Omental fat pad (tissue), 4 donors: Measurements from ENCODE around the gene ALKBH3. TPM values are rescaled to one million over a fixed set of nuclear protein-coding genes. Genes with fewer than 3 reads are reported as not detected.

Experiments
- ATAC-seq: fragments of 150-250 bp; one replicate; pipeline ENCODE4 v1.9.1; 2016; ENCODE audit warnings: mild to moderate bottlenecking, moderate library complexity; ENCODE audit not compliant: low FRiP score
- DNase-seq: peaks from one replicate; pipeline ENCODE4 v3.0.0-alpha.2; 2019; ENCODE audit warnings: low spot score
- CTCF ChIP-seq, 3 donors: fragments of 450-650 bp; IDR thresholded peaks; one replicate each; pipeline ENCODE4 v1.5.1; 2016 to 2017; ENCODE audit warnings: antibody characterized with exemption in 3 of 3, mild to moderate bottlenecking in 3 of 3, moderate library complexity in 2 of 3
- total RNA-seq, 4 donors: library from RNA; depleted of rRNA; stranded (reverse); fragments of >200 nt; gene quantifications; one replicate each; pipeline ENCODE4 v1.1.0, GENCODE V29; 2016

The ALKBH3 gene
- total RNA-seq, 4 donors from 2014 or later: 26.3 to 39.9 (median 29.6) TPM

- no peak for TF ChIP-seq CTCF (IDR thresholded peaks at IDR 0.05)
- DNase-seq (no peak), ATAC-seq (no peak)
Measured at GRCh38 chr11:43903078-43903477, 22.4 kb downstream of the ALKBH3 start.

GRCh38 chr11:43903969-43904368 is 23.3 kb downstream of the ALKBH3 start:
- DNase-seq (no peak), ATAC-seq (no peak)
- TF ChIP-seq CTCF (IDR thresholded peaks at IDR 0.05): no peak

GRCh38 chr11:43904742-43905535 is 24.3 kb downstream of the ALKBH3 start:
- ATAC-seq (peak; percentile 82), DNase-seq (no peak)
- no peak for TF ChIP-seq CTCF (IDR thresholded peaks at IDR 0.05)

GRCh38 chr11:43905813-43906241 is 25.2 kb downstream of the ALKBH3 start:
- ATAC-seq (no peak), DNase-seq (no peak)
- no peak for TF ChIP-seq CTCF (IDR thresholded peaks at IDR 0.05)

GRCh38 chr11:43907028-43907975 is 26.7 kb downstream of the ALKBH3 start:
- no peak for TF ChIP-seq CTCF (IDR thresholded peaks at IDR 0.05)
- no peak for ATAC-seq

GRCh38 chr11:43908191-43908590 is 27.6 kb downstream of the ALKBH3 start:
- ATAC-seq (no peak), DNase-seq (no peak)
- no peak for TF ChIP-seq CTCF (IDR thresholded peaks at IDR 0.05)

More at GRCh38 chr11:43907028-43907975, 26.7 kb downstream of the ALKBH3 start:
- no peak for DNase-seq
